ENCODE measurements around the gene LRRC10B.

GRCh38 chr11:61489833-61490721, 18.5 kb upstream of the LRRC10B start:
- TF ChIP-seq CTCF (IDR thresholded peaks at IDR 0.05; ENCODE audit: poor library complexity) (no peak), EZH2phosphoT487 (IDR thresholded peaks at IDR 0.05; ENCODE audit: low read depth, severe bottlenecking, unreplicated experiment) (no peak), EZH2 (IDR thresholded peaks at IDR 0.05; ENCODE audit: borderline replicate concordance) (no peak)
